Measurements from ENCODE around the gene SFSWAP. TPM values are rescaled to one million over a fixed set of nuclear protein-coding genes. Genes with fewer than 3 reads are reported as not detected.

Gene SFSWAP
- total and polyA plus RNA-seq, 12 donors: 14.0 to 94.0 (median 29.1) TPM

DNA sequence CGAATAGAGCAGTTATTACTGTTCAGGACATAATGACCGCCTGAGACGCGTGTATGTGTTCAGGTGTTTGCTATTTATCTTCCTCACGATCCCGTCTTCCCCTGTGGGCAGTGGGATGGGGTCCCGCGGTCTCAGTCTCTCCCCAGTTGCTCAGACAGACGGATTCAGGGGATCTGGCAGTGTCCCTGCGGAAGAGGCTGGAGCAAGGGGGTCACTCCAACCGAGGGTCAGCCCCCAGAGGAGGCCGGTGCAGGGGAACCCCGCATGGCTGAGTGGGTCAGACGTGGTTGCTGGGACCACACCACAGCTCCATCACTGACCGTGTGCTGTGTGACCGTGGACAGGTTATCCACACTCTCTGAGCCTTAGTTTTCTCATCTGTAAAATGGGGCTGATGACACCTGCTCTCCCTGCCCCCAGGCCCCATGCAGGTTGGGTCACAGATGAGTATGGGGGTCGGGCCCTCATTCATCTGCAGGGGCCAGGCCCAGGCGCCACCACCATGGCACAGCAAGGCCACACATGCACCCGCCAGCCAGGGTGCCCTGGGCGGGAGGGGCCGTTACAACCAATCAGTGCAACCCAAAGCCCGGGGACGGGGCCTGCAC is 122.5 kb downstream of the SFSWAP start:
- Histone ChIP-seq H3K9me3 (replicated peaks in 1 of 3) (no peaks in the 10 kb centered on the region), H3K36me3 (replicated peaks in 1 of 2) (no peaks in the 10 kb centered on the region), H3K27me3 (peaks cover 54% of the 10 kb centered on the region), H3K27ac (no peak overlapping the region), H3K4me3 (no peak overlapping the region), H3K4me1 (replicated peaks in 1 of 2) (peaks cover 0 to 24% of the 10 kb centered on the region in 2 donors)
- intact Hi-C loops (cut with DNase I): loop anchor here in 1 of 2 donors (5.0 kb wide), 1 partner anchor 731 kb away; no protein-coding TSS in a partner anchor
- 63 to 75% (median 69%) methylated on average over 18 to 23 of the region's 23 CpGs for WGBS, 4 donors
- TF ChIP-seq, protein P1, sequence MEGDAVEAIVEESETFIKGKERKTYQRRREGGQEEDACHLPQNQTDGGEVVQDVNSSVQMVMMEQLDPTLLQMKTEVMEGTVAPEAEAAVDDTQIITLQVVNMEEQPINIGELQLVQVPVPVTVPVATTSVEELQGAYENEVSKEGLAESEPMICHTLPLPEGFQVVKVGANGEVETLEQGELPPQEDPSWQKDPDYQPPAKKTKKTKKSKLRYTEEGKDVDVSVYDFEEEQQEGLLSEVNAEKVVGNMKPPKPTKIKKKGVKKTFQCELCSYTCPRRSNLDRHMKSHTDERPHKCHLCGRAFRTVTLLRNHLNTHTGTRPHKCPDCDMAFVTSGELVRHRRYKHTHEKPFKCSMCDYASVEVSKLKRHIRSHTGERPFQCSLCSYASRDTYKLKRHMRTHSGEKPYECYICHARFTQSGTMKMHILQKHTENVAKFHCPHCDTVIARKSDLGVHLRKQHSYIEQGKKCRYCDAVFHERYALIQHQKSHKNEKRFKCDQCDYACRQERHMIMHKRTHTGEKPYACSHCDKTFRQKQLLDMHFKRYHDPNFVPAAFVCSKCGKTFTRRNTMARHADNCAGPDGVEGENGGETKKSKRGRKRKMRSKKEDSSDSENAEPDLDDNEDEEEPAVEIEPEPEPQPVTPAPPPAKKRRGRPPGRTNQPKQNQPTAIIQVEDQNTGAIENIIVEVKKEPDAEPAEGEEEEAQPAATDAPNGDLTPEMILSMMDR (IDR thresholded peaks at IDR 0.05): peak in 1 of 6 experiments; percentile 6
- TF ChIP-seq POLR2A (IDR thresholded peaks at IDR 0.05): no peak
- no peak for DNase-seq

DNA sequence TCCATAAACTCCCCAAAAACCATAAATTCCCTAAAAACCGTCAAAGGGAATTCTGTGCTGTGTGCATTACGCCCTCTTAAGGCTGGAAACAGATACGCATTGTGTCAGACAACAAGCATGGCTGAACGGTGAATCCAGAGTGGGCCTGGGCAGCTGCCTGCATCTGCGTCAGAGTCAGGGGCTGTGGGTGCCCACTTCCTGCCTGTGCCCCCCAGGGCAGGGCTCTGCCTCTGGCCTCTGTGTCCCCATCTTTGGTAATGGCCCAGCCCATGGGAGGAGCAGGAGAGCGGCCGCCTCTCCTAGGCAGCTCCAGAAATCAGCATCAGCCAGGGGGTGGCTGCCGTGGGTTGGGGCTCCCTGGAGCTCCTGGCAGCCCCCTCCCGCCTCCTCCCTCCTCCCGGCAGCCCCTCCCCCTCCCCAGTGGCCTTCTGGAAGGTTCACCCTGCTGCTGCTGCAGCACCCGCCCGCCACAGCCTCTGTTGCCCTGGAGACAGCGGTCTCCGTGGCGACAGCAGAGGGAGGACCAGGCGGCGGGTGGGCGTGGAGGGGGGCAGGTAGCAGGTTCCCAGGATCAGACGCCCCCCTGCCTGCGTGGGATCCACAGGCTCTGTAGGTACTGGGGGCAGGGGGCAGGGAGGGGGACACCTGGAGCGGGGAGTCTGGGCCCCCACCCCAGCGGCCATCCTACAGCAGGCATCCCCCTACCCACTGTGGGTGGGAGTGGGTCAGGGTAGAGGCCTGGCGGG is 123.2 kb downstream of the SFSWAP start:
- no peak for DNase-seq
- WGBS, 4 donors: 18 to 47% (median 36%) methylated on average over 5 to 23 of the region's 23 CpGs
- Histone ChIP-seq H3K4me1 (replicated peaks in 1 of 2) (peaks cover 0 to 19% of the 10 kb centered on the region in 2 donors), H3K4me3 (no peak overlapping the region), H3K27me3 (peaks cover 48% of the 10 kb centered on the region), H3K27ac (no peak overlapping the region), H3K9me3 (replicated peaks in 1 of 3) (no peaks in the 10 kb centered on the region), H3K36me3 (replicated peaks in 1 of 2) (no peaks in the 10 kb centered on the region)
- intact Hi-C loops (cut with DNase I): loop anchor here in 1 of 2 donors (5.0 kb wide), 1 partner anchor 732 kb away; no protein-coding TSS in a partner anchor
- TF ChIP-seq, protein P1 (IDR thresholded peaks at IDR 0.05): peak in 3 of 6 experiments; percentile 25 to 34 (median 26)
- TF ChIP-seq POLR2A (IDR thresholded peaks at IDR 0.05): no peak

DNA sequence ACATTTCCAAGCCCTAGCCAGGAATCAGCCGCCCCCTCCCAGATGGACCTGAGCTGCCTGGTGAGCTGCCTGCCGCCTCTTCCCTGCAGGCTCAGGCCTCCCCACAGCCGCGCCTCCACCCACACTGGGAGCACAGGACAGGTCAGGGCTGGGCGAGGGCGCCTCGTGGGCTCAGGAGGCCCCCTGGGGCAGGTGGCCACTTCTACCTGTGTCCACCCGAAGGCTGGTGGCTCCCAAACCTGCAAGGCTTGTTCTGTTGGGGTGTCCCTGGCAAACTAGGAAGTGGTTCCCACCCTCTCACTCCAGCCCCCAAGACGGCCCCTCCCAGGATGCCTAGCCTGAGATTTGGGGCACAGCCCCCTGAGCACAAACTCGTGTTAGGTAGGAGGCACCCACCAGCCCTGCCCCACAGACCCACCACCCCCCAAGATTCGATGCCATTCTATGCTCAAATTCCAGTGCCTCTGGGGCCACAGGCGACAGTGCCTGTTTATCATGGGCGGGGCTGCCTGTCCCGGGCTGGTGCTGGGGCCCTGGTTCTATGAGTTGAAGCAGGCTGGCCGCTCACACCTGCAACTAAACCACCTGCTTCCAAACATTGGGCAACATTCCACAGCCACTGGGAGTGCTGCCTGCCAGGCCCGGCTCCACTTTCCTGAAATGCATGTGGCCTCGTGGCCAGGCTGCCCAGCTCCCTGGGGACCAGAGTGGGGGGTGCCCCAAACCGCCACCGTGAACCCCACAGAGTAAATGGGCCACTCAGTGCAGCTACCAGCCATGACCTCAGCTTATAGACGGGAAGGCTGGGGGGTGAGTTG is 124.1 kb downstream of the SFSWAP start:
- DNase-seq: no peak
- TF ChIP-seq, protein P1 (IDR thresholded peaks at IDR 0.05): no peak
- TF ChIP-seq POLR2A (IDR thresholded peaks at IDR 0.05): no peak
- Histone ChIP-seq H3K9me3 (replicated peaks in 1 of 3) (no peaks in the 10 kb centered on the region), H3K27ac (no peak overlapping the region), H3K4me3 (no peak overlapping the region), H3K36me3 (replicated peaks in 1 of 2) (no peaks in the 10 kb centered on the region), H3K27me3 (peaks cover 40% of the 10 kb centered on the region), H3K4me1 (replicated peaks in 1 of 2) (peaks cover 0 to 11% of the 10 kb centered on the region in 2 donors)
- WGBS, 4 donors: 60 to 74% (median 68%) methylated on average over 8 to 20 of the region's 20 CpGs
- intact Hi-C loops (cut with DNase I): loop anchor here in 1 of 2 donors (5.0 kb wide), 1 partner anchor 733 kb away; no protein-coding TSS in a partner anchor

Measured in adrenal gland (tissue), 12 donors.